HG03575 (cell line): Measurements from ENCODE around the gene FGD4.

Source experiments
- ATAC-seq: cut with Tn5 transposase; IDR thresholded peaks from one replicate; pipeline ENCODE4 v1.9.1; 2021; ENCODE audit not compliant: unreplicated experiment, insufficient number of reproducible peaks, low FRiP score; ENCODE audit errors: extremely low read depth

The FGD4 gene

GRCh38 chr12:32399370-32400113 is at the start of gene FGD4:
Gene FGD4, plus strand, starts transcription at chr12:32399558.
- ATAC-seq: no peak

GRCh38 chr12:32353540-32353939 is 45.8 kb upstream of the FGD4 start:
- ATAC-seq: no peak

- ATAC-seq: no peak
Measured at GRCh38 chr12:32357601-32358249, 41.6 kb upstream of the FGD4 start.

- no peak for ATAC-seq
Measured at GRCh38 chr12:32360956-32361355, 38.4 kb upstream of the FGD4 start.

- ATAC-seq: no peak
Measured at GRCh38 chr12:32362892-32363291, 36.5 kb upstream of the FGD4 start.

GRCh38 chr12:32365473-32366064 is 33.8 kb upstream of the FGD4 start:
- no peak for ATAC-seq

GRCh38 chr12:32366714-32367113 is 32.6 kb upstream of the FGD4 start:
- ATAC-seq: no peak

- ATAC-seq: no peak
Measured at GRCh38 chr12:32367381-32367780, 32.0 kb upstream of the FGD4 start.

GRCh38 chr12:32369202-32369601 is 30.2 kb upstream of the FGD4 start:
- ATAC-seq: no peak

- ATAC-seq: no peak
Measured at GRCh38 chr12:32377344-32378055, 21.9 kb upstream of the FGD4 start.

- ATAC-seq: no peak
Measured at GRCh38 chr12:32379213-32379612, 20.1 kb upstream of the FGD4 start.

- ATAC-seq: no peak
Measured at GRCh38 chr12:32379667-32380066, 19.7 kb upstream of the FGD4 start.

- no peak for ATAC-seq
Measured at GRCh38 chr12:32382226-32382625, 17.1 kb upstream of the FGD4 start.

- no peak for ATAC-seq
Measured at GRCh38 chr12:32390572-32391219, 8.7 kb upstream of the FGD4 start.

- no peak for ATAC-seq
Measured at GRCh38 chr12:32395026-32395425, 4.3 kb upstream of the FGD4 start.

GRCh38 chr12:32397696-32398095 is 1.7 kb upstream of the FGD4 start:
- no peak for ATAC-seq

- ATAC-seq: no peak
Measured at GRCh38 chr12:32398181-32398580, 1.2 kb upstream of the FGD4 start.

- ATAC-seq: no peak
Measured at GRCh38 chr12:32398816-32399369, 465 bp upstream of the FGD4 start.

GRCh38 chr12:32400114-32400672 is 835 bp downstream of the FGD4 start:
- no peak for ATAC-seq
